GM12891 (cell line): ENCODE data around the gene KRTAP5-7.

Source experiments
- POLR2A ChIP-seq: IDR thresholded peaks from 2 replicates; pipeline ENCODE4 v1.6.1; 2011; ENCODE audit warnings: low read depth, low read length, control low read depth
- POLR2AphosphoS5 ChIP-seq: IDR thresholded peaks from 2 replicates; pipeline ENCODE4 v1.6.1; 2011; ENCODE audit warnings: low read depth, low read length, control low read depth

DNA sequence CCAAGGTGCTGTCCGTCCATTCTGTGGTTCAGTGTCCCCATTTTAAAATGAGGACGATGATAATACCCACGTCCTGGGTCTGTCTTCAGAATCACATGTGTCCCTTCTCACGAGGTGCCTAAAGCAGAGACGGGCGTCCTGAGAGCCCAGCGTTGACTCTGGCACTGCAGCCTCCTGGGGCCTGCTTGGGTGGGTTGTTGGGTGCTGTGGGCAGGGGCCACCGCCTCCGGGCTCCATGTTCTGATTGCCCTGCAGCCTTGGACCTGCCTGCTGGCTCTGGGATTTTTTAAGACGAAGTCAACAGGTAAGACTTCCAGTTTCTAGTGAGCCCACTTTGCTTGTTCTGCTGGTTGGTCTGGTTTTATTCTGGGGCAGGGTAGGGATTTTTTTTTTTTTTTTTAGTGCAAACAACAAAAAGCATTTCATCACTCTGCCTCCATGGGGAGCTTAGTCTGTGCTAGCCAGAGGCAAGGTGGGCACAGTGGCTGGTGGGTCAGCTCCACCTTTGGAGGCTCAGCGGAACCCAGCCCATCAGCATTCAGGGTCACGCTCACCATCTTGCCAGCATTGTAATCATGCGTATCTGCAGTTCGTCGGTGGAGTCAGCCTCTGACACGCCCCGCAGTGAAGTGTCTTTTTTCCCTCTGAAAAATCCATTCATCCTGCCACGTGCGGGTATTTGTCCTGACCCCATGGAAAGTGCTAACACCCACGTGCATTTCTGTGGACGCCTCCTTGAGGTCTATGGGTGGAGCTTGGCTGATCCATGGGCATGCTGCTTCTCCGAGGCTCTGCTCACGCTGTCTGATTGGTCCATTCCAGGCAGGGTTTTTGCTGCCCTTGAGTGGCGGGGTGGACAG lies 45.7 kb upstream of the KRTAP5-7 start:
- no peak for TF ChIP-seq POLR2A
- TF ChIP-seq POLR2AphosphoS5, result no peak
